ENCODE data around the gene SSTR3.

GRCh38 chr22:37157516-37158285, 54.6 kb downstream of the SSTR3 start:
- TF ChIP-seq CTCF (IDR thresholded peaks at IDR 0.05; ENCODE audit: low read length) (no peak), EZH2phosphoT487 (IDR thresholded peaks at IDR 0.05; ENCODE audit: low read length) (no peak)

Data from MM.1S (cell line).